GM19328 (cell line): Measurements from ENCODE around the gene PACS2.

Experiments used
- ATAC-seq: cut with Tn5 transposase; IDR thresholded peaks from one replicate; pipeline ENCODE4 v1.9.1; 2021; ENCODE audit warnings: mild to moderate bottlenecking, moderate library complexity; ENCODE audit not compliant: unreplicated experiment

Gene PACS2

DNA sequence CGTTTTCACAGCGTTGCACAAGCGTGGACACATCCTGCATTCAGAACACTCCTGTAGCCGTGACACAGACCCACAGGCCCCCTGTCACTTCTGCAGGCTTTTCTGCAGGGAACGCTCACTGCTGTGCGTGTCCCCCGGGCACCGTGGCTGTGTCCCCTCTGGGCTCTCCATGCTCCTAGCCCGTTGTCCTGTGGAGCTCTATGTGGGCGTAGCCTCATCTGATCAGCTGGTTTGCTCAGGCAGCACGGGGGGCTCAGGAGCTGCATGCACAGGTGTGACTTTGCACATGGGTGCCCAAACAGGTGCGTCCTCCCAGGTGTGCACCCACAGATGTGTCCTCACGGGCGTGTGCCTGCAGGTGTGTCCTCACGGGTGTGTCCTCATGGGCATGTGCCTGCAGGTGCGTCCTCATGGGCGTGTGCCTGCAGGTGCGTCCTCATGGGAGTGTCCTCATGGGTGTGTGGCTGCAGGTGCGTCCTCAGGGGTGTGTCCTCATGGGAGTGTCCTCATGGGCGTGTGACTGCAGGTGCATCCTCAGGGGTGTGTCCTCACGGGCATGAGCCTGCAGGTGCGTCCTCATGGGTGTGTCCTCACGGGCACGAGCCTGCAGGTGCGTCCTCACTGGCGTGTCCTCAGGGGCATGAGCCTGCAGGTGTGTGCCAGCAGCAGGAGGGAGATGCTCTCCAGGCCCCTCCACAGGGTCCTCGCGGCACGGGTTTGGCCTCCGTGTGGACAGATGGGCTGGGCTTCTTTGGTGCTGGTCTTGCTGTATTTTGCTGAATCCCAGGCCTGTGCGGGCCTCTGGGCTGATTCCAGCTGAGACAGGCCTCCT, 122.6 kb downstream of the PACS2 start:
- ATAC-seq, result no peak

DNA sequence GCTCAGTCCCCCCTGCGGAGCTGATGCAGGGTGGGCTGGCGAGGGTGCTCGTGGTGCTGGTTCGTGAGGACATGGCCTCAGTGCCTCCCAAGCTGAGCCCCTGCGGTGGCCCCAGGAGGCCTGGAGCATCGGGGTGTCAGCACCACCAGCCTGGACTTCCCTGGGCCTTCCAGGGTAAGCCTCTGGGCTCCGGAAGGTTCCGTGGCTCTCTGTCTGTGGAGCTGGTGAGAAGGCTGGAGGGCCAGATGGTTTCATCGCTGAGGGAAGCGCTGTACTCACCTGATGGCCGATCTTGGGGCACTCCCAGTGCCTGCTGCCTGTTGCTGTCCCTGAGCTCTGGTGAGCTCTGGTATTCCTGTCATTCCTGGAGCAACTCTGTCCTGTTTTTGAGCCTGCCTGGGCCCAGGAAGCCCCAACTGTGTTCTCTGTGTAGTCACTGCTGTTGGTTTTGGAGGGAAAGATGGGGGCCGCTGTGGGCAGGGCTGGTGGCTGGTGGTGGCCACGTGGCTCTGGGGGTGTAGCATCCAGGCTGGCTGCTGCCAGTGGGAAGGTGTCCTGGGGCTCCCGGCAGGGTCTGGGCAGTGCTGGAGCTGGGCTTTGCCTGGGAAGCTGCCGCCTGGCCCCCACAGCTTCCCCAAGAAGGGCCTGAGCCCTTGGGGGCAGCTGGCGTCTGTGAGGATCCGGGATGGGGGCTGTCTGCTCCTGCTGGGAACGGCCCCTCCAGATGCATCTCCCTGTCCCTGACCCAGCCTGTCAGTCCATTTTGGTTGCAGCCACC, 123.4 kb downstream of the PACS2 start:
- no peak for ATAC-seq

DNA sequence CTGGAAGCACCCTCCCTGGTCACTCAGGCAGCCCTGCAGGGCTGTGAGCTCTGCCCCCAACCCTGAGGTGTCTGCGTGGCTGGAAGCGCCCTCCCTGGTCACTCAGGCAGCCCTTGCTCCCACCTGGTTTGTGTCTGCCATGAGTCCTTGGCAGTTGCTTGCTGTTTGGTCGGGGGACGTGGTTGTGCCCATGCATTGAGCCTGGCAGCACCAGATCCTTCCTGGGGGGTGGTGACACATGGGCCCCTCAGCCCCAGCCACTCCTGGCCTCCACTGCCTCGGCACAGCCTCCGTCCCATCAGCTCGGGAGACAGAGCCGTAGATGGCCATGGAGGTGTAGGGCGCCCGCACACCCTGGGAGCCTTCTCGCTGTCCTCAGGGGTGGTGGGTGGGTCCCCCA, 124.6 kb downstream of the PACS2 start:
- ATAC-seq, result no peak

DNA sequence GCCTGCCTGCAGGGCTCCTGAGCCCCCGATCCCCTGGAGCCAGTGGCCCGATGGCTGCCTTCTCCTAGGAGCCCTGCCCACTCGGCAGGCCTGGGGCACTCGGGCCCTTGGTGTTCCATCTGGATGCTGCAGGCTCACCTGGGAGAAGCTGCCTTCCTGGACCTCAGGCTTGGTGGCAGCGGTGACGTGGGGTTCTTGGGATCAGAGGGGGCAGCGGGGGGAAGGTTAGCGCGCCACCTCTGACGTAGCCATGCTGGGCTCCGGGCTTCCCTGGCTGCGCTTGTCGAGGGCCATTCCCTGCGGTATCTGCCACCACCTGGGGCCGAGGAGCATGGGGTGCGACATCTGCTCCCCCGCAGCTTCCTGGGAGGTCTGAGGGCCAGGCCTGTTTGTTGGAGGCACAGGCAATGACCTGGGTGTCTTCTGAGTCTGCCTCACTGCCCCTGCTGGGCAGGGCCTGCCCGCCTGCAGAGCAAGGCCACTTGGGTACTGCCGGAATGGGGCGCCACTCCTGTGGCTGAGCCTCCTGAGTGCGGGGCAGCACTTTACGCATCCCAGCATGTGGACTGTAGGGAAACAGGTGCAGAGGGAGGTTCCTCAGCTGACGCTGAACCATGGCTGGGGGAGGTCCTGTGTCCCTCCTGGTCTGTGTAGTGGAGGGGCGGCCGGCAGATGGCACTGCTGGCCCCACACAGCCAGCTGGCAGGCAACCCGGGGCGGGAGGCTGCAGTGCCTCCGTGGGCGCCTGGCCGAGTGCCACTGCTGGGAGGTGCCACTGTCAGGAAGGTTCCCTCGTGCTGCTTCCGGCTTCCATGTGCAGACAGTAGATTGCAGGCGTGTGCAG, 125.4 kb downstream of the PACS2 start:
- ATAC-seq, result no peak

DNA sequence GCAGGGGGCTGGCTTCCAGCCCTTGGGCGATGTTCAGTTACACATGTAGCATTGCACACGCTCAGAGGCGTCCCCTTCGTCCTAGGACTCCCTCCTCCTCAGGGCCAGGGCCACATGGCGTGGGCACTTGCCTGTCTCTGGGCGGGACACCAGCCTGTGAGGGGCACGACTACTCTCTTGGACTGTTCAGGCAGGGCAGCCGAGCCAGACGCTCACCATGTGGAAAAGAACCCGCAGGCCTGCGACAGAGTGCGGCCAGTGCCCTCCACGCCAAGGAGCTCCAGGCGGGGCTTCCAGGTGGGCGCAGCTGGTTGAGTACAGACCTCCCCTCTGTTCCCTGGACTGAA, 126.0 kb downstream of the PACS2 start:
- no peak for ATAC-seq

DNA sequence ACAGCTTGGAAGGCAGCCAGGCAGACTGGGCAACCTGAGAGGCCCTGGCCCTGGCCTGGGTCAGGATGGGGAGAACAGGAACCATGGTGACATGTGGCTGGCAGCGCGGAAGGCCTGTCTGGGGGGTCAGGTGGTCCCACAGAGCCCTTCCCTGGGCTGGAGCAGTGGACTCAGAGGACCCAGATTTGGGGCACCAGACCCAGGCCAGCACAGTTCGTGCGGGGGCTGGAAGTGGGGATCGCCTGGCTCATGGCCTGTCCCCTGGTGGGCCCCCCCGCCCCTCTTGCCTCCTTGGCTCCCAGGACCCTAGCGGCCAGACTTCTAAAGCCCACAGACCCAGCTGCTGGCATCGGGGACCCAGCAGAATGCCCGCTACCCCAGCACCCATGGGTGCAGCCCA, 126.4 kb downstream of the PACS2 start:
- ATAC-seq, result no peak

DNA sequence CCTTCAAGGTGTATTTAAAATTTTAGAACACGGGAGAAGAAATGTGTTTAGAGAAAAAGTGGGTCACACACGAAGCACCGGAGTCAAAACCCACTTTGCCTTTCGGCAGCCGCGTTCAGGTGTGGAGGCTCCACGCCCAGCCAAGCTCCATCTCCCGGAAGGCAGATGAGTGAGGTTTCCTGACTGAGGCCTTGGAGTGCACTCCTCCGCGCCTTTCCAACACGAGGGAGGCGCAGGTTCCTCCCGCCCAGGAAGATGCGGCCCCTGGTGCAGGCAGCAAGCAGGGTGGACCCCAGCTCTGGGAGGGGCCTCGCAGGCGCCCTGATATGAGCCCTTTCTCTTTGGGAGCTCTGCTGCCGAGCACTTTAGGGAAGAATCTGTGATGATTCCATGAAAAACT, 127.6 kb downstream of the PACS2 start:
- no peak for ATAC-seq

DNA sequence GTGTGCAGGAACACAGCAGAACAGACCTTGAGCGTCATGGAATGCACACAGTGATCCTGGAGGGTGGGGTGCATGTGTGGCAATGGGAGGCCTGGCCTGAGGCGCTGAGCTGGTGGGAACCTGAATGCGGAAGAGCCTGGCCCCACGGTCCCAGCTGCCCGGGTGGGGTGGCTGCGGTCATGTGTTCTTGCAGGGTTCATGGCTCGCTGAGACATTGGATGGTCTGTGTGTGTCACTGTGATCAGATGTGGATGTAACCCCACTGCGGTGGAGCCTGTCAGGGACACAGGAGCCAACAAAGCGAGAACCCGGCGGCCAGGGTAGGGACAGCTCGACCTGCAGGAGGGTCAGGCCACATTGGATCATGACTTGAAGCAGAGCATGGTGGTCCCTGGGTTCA, 128.3 kb downstream of the PACS2 start:
- ATAC-seq, result no peak

DNA sequence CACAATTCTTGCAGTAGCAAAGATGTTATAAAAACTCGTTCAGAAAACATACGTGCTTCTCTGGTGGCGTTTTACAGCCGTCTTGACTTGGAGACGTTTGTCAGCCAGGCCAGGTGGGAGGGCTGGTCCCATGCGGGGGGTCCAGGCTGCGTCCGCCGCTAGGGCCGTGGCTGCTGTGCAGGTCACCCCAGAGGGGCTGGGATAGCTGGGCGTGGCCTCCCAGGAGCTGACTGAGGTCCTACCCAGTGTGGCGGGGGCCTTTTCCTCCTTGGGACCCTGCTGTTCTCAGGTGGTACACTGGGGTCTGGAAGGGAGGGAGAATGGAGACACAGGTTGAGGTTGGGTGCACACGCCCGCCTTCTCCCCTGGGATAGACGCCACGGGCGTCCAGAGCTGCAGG, 130.3 kb downstream of the PACS2 start:
- no peak for ATAC-seq

DNA sequence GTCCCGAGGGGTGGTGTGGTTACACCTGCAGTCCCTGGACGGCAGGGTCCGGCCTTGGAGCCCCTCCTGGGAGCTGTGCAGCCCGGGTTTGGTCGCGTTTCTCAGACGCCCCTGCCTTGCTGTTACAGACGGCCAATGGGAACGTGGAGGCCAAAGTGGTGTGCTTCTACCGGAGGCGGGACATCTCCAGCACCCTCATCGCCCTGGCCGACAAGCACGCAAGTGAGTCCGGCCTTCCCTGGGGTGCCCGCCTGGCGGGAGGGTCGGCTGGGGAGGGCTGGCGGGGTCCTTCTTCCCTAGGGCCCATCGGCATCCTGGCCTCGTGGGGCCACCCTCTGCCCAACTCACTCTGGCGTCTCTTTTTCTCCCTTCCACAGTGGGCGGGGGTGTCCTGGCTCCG, 130.7 kb downstream of the PACS2 start:
- ATAC-seq, result no peak

DNA sequence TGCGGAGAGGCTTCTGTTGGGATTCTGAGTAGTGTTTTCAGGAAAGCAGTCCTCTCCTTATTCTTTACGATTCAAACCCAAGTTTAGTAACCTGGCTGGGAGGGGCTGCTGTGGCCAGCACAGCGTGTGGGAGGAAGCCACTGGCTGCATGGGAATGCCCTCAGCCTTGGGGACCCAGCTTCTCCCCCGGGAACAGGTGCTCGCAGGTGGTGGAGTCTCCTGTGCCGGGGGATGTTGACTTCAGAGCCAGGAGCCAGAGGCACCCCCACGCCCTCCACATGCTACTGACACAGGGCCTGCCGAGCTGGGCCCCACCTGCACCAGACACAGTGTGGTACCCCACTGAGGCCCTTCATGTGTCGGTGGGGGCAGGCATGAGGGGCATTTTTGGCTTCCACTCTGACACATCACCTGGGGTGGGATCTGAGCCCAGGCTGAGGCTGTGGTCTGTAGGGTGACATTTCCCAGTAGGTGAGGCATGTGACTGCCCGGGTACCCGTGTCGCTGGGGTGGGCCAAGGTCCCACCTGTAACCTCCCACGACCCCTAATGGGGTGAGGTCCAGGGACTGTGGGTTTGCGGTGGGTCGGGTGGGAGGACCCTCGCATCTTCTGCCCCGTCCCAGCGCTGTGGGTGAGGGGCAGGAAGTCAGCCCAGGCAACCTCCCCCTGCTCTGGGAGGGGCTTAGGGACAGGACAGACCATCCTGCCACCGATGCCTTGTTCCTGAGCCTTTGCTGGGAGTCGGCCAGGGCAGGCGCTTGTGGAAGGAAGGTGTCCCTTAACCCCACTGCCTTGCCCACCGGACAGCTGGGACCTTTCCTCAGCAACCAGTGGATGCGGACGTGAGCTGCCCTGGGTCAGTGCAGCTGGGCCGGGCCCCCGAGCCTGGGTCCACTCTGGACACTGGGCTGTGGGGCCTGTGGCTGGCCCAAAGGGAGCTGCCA, 131.6 kb downstream of the PACS2 start:
- ATAC-seq, result no peak

DNA sequence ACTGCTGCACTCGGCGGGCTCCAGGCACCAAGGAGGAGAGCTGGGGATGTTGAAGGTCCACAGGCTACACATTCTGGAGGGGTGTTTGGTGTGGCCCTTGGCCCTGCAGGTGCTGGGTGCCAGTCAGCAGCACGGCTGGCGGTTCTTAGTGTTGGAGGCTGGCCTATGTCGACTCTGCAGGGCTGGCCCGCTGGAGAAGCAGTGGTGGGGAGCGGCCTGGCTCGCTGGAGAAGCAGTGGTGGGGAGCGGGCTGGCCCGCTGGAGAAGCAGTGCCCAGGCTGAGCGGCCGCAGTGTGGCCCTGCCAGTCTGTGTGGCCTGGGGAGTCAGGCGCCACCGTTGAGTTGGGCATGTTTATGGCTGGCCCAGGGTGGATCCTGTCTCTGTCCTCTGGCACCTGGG, 132.4 kb downstream of the PACS2 start:
- no peak for ATAC-seq
